Glutamatergic neuron (in vitro differentiated cells): ENCODE data around the gene TBX2. TPM values are rescaled to one million over a fixed set of nuclear protein-coding genes. Genes with fewer than 3 reads are reported as not detected.

Experiments used
- DNase-seq: peaks from one replicate; pipeline ENCODE4 v3.0.0; 2022
- H3K27ac Mint-ChIP-seq: one replicate; pipeline ENCODE4 v1.8.0; 2020; ENCODE audit warnings: mild to moderate bottlenecking, mixed read lengths, inconsistent platforms; ENCODE audit not compliant: unreplicated experiment
- H3K27me3 Mint-ChIP-seq: one replicate; pipeline ENCODE4 v1.8.0; 2020; ENCODE audit warnings: mild to moderate bottlenecking, moderate library complexity, mixed read lengths, inconsistent platforms; ENCODE audit not compliant: unreplicated experiment
- H3K36me3 Mint-ChIP-seq: one replicate; pipeline ENCODE4 v1.8.0; 2020; ENCODE audit warnings: mild to moderate bottlenecking, mixed read lengths, inconsistent platforms; ENCODE audit not compliant: unreplicated experiment
- H3K4me1 Mint-ChIP-seq: one replicate; pipeline ENCODE4 v1.8.0; 2020; ENCODE audit warnings: mild to moderate bottlenecking, low read depth, mixed read lengths, inconsistent platforms; ENCODE audit not compliant: unreplicated experiment
- H3K4me3 Mint-ChIP-seq: one replicate; pipeline ENCODE4 v1.8.0; 2020; ENCODE audit warnings: mild to moderate bottlenecking, mixed read lengths, inconsistent platforms; ENCODE audit not compliant: unreplicated experiment
- H3K9me3 Mint-ChIP-seq: one replicate; pipeline ENCODE4 v1.8.0; 2020; ENCODE audit warnings: mild to moderate bottlenecking, moderate library complexity, mixed read lengths, inconsistent platforms; ENCODE audit not compliant: unreplicated experiment
- total RNA-seq: library from RNA; stranded (reverse); fragmentation: NEBNext Ultra II Directional; extraction: Animal tissue kit (Norgen Biotek cat#: 25700); gene quantifications from one replicate; pipeline ENCODE4 v1.2.1, GENCODE V29; 2021; ENCODE audit not compliant: unreplicated experiment
- TF ChIP-seq, protein P1 (sequence below): fragments of 200-600 bp; sonication (generic); IDR thresholded peaks from one replicate; pipeline ENCODE4 v1.5.0; 2021; ENCODE audit not compliant: partially characterized antibody, unreplicated experiment

Gene TBX2
- total RNA-seq, 1 donor from 2014 or later: 5.4 TPM

DNA sequence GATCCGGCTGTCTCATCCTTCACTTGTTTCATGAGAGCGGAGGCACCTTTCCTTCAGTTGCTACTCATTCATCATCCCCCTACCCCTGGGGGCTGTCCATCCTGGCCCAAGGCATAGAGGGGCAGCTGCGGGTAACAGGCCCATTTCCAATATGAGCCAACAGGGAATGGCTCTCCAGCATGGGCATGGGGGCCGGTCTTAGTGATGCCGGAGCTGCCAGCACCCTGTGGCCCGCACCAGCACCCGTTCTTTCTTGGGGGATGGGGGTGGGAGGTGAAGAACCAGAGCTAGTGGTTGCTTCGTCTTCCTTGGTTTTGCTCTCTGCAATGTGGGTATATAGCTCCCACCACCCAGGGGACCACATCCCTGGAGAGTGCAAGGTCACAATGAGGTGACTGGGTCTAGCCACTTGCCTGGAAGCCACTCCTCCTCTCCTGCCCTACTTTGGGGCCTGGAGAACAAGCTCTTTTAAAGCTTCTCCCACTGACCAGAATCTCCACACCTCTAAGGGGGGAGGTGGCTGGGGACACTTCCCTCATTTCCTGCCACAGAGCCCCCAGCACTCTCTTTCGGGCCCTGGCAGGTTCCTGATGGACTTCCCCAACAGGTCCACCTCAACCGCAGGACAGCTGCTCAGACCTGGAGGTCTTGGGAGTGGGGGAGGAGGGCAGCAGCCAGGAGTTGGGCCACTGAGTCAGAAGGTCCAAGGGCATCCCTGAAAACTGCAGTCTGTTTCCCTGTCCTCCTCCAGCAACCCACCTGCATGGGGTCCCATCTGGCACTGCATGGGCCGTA, 11.9 kb upstream of the TBX2 start:
- Mint-ChIP-seq H3K27ac (no peak overlapping the region), H3K4me1 (peaks cover 12% of the 10 kb centered on the region), H3K27me3 (peaks cover 10% of the 10 kb centered on the region), H3K36me3 (no peaks in the 10 kb centered on the region), H3K4me3 (no peak overlapping the region), H3K9me3 (peaks cover 6% of the 10 kb centered on the region)
- TF ChIP-seq, protein P1, sequence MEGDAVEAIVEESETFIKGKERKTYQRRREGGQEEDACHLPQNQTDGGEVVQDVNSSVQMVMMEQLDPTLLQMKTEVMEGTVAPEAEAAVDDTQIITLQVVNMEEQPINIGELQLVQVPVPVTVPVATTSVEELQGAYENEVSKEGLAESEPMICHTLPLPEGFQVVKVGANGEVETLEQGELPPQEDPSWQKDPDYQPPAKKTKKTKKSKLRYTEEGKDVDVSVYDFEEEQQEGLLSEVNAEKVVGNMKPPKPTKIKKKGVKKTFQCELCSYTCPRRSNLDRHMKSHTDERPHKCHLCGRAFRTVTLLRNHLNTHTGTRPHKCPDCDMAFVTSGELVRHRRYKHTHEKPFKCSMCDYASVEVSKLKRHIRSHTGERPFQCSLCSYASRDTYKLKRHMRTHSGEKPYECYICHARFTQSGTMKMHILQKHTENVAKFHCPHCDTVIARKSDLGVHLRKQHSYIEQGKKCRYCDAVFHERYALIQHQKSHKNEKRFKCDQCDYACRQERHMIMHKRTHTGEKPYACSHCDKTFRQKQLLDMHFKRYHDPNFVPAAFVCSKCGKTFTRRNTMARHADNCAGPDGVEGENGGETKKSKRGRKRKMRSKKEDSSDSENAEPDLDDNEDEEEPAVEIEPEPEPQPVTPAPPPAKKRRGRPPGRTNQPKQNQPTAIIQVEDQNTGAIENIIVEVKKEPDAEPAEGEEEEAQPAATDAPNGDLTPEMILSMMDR: no peak
- DNase-seq: no peak

DNA sequence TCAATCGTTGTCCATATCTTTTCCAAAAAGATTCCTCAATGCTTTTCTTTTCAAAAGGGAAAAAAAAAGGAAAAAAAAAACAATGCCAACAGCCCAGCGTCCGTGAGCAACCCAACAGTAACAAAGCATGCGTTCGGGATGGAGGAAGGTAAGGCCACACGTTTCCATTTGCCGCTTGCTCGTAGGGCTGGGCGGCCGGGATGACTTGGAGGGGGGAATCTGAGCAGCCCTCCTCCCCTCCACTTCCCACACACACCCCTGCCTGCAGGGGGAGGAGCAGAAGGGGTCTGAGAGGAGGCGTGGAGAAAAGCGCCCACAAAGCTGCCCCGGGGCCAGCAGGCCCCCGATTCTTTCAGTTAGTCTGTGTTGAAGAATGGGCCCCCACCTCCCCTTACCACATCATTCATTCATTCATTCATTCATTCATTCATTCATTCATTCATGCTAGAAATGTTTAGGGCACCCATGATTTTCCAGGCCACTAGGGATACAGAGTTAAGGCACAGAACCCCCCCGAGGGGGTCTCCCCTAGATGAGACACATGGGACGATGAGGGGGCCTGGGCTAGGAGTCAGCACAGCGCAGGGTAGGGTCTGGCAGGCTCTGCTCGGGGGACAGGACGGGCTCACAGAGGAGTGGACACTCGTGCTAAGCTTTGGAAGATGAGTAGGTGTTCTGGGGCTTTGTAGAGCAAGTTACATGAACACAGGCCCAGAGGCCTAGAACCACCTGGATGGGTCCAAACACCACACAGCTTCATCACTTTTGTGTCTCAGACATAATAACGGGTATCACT, 10.9 kb upstream of the TBX2 start:
- no peaks in the 10 kb centered on the region for H3K36me3 Mint-ChIP-seq
- H3K27me3 Mint-ChIP-seq: peaks cover 13% of the 10 kb centered on the region
- H3K9me3 Mint-ChIP-seq: peaks cover 8% of the 10 kb centered on the region
- DNase-seq: peak; percentile 16
- H3K4me3 Mint-ChIP-seq: no peak overlapping the region
- H3K4me1 Mint-ChIP-seq: peaks cover 12% of the 10 kb centered on the region
- H3K27ac Mint-ChIP-seq: no peak overlapping the region
- TF ChIP-seq, protein P1: no peak

DNA sequence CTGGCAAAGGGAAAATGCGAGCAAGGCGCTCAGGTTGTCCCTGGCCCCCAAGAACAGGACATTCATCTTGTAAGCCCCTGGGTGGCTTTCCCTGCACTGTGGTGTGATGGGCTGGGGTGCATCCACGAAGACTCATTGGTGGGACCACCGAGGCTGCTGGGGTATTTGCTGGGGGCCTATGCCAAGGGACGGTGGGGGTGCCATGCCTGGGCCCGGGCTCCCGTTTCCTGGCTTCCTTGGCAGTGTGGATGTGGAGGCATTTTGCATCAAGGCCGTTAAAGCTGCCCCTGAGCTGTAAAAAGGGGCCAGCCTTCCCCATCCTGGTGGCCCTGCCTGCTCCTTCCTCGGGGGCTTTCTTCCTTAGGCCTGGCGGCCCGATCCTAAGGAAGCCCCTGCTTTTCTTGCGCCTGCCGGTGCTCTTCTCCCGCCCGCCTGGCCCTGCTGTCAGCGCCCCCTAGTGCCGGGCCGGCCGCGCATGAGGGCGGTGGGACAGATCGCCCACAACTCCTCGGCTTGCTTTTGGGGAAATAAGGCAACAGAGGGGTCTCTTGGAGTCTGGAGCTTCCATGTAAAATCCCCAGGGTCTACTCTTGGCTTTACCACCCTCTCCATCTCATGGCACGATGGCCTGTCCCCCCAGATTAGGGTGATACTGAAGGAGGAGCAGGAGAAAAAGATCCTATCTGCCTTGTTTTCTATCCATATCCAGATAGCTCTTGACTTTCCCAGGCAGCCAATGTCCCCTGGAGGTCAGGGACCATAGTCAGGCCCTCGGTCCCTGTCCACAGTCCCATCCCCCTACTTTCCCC, 9.8 kb upstream of the TBX2 start:
- peaks cover 12% of the 10 kb centered on the region for H3K4me1 Mint-ChIP-seq
- TF ChIP-seq, protein P1: peak; percentile 87

DNA sequence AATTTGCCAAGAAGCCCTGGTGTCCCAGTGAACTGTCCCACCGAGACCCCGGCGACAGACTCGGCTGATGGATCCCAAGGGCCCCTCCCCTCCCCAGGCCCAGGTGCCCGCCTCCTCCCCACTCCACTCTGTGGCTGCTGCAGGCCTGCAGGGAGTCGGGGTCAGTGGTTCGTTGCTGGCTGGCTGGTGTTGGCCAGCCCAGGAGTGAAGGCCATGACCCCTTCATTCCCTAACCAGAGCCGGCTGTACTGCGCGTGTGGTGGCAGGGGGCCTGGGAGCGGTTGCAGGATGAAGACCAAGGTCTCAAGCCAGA, 9.2 kb upstream of the TBX2 start:
- H3K27me3 Mint-ChIP-seq: peaks cover 23% of the 10 kb centered on the region
- no peaks in the 10 kb centered on the region for H3K36me3 Mint-ChIP-seq
- no peak overlapping the region for H3K4me3 Mint-ChIP-seq
- TF ChIP-seq, protein P1: no peak
- peak; percentile 10 for DNase-seq
- peaks cover 8% of the 10 kb centered on the region for H3K9me3 Mint-ChIP-seq
- H3K27ac Mint-ChIP-seq: no peak overlapping the region
- peaks cover 7% of the 10 kb centered on the region for H3K4me1 Mint-ChIP-seq

More for the DNA sequence above, 9.8 kb upstream of the TBX2 start:
- peaks cover 19% of the 10 kb centered on the region for H3K27me3 Mint-ChIP-seq
- peak; percentile 85 for DNase-seq
- peaks cover 10% of the 10 kb centered on the region for H3K9me3 Mint-ChIP-seq
- H3K27ac Mint-ChIP-seq: no peak overlapping the region
- H3K36me3 Mint-ChIP-seq: no peaks in the 10 kb centered on the region
- H3K4me3 Mint-ChIP-seq: no peak overlapping the region
